Esophagus mucosa (tissue), 1 donor: ENCODE data around the gene SHH. TPM values are rescaled to one million over a fixed set of nuclear protein-coding genes. Genes with fewer than 3 reads are reported as not detected.
"Not testable (repeated sequence)": the region's sequence is repeated elsewhere in the genome, so short reads cannot be mapped to it uniquely, and the experiment has no call there.

Experiments used
- ATAC-seq: fragments of 200-7000 bp; cut with Tn5 transposase; one replicate; pipeline ENCODE4 v1.9.1; 2020
- total RNA-seq: library from RNA; stranded (reverse); gene quantifications from one replicate; pipeline ENCODE4 v1.2.4, GENCODE V29; 2023
- donor health status: DM: yes; HTN: yes; CAD: no.

SHH gene
- total RNA-seq, 1 donor from 2014 or later = not detected

DNA sequence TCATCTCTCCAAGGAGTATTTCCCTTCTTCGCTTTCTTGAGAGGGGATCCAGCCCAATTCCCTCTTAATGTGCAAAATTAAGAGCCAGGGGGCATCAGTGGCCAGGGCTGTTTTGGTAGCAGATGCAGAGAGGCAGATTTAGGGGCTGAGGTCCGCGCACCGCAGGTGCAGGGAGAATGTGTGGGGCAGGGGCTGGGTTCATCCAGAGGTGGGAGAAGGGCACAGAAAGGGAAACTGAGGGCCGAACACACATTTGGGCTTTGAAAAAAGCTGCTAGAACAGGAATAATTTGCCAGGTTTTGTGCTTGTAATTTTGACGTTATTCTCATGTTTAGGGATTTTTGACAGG lies 6.5 kb upstream of the SHH start:
- ATAC-seq = no peak

DNA sequence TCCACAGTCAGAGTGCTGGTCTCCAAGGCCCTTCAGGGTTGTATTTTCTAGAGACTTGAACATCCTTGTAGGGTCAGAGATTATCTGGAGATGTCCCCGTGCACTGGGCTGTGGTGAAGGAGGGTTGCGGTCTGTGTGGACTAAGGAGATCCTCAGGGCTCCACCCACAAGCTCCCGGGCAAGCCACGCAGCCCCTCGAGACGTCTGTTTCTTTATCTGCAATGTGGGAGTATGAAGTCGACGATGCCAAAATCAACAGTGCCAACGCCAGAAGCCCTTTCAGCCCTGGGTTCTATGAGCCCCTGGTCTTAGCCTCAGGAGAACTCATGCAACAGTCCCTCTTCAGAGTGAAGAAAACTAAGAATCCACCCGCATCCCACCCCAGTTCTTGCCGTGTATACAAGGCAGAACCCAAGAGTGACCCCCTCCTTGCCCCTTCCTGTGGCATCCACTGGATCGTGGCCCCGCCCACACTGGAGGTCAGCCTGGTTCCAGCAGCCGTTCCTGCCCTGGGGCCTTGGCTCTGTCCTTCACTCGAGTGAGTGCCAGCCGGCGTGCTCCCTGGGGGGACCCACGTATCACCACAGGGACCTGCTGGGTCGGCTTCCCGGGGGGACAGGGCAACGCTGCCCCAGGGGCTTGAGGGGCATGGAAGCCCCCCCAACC lies 6.0 kb upstream of the SHH start:
- ATAC-seq = no peak

DNA sequence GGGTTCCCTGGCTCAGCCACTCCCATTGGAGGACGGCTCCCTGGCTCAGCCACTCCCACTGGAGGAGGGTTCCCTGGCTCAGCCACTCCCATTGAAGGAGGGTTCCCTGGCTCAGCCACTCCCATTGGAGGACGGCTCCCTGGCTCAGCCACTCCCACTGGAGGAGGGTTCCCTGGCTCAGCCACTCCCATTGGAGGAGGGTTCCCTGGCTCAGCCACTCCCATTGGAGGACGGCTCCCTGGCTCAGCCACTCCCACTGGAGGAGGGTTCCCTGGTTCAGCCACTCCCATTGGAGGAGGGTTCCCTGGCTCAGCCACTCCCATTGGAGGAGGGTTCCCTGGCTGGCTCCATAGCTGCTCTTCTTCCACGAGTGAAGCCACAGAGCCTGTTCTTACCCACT lies 5.3 kb upstream of the SHH start:
- not testable (repeated sequence) for ATAC-seq

DNA sequence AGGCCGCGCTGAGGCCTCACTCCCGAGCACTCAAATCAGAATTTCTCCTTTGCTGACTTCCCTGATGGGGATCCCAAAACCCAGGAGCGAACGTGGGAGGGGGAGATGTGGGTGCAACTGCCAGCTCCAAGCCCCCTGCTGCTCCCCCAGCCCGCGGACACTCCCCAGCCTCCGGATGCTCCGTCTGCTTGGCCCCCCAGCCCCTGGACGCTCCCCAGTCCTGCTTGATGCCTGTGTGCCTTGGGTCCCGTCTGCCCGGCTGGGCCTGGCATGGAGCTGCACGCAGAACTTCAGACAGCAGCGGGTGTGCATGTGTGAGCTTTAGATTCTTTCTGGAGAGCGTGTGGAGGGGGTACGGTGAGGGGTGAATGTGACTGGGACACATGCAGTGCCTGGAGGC lies 4.7 kb upstream of the SHH start:
- ATAC-seq = no peak

DNA sequence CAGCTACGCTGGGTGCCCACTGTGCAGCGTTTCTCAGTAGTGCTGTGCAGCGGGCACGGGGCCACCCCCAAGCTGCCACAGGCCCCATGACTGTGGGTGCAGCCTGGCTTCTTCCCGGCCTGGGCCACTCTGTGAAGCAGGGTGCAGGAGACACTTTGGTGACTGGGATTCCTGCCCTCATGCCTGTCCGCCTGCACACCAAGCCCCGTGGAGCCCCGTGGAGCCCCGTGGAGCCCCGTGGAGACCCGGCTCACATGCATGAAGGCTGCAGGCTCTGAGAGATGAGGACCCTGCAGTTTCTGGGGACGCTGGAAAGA lies 3.9 kb upstream of the SHH start:
- no peak for ATAC-seq

DNA sequence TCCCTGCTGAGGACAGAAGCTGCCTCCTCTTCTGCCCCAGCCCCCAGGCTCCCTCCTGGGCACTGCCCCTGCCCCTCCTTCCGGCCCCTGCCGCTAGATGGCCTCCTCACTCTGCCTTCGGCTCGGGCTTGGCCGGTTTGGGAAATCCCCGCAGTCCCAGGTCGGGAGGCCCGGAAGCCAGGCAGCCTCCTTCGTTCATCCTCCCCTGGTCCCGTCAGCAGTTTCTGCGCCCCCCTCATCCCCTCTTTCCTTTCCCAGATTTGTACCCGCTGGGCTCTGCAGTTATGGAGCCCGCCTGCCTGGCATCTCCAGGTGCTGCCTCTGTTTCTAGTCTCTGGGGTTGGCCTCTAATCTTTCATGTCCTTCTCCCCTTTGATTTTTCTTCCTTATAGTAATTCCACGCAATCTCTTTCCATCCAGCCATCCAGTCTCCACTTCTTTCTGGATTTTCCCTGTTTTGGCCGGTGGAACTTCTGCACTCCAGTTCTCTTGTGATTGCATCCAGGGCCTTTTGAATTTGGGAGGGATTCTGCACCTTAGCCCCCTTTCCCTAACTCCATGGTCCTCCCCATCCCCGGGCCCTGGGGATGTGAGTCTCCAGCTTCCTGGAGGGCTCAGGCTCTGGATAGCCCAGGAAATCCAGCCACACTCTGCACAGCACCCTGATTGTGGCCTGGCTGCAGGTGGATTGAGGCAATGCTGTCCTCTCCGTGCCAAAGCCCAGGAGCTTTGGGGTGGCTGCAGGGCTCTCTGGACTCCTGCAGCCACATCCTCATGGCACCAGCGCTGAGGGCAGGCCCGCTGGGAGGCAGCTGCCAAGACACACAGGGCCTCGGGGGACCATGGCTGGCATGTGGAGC lies 3.3 kb upstream of the SHH start:
- peak; percentile 82 for ATAC-seq

DNA sequence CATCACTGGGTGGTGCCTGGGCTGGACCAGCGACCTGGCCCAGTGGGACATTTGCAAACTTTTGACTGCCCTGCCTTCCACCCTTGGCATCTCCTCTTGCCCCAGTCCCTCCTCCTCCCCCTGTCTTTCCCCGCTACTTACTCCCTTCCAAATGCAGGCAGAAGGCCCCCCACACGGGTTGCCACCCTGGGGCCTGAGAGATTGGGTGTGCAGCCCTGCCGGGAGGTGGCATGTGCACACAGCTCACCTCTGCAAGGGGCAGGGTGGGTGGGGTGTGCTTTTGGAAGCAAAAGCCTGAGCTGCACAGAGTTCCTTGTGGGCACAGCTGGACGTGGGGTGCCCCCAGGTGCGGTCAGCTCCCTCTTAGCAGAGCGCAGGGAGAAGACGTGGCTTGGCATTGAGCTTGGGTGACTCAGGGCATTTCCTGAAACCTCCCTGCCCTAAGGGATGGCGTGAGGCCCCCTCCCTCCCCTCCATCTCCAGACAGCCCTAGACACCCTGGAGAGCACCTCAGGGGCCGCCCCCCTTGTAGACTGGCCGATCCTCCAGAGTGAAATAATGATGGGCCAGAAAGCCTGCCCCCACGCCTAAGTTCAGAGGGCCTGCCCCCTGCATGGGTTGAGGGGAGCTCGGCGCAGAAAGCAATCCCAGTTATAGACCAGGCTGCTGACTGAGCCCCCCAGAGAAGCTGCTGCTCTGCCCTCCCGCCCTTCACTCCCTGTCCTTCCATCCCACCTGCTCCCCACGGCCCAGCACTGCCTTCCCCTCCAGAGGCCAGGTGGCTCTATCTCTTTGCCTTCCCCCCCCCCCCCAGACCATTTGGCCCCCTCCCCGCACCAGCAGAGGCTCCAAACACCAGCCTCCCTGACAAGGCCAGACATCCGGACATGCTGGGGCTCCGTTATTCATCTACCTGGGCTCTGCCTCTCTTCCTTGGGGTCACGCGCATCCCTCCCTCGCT lies 2.3 kb upstream of the SHH start:
- no peak for ATAC-seq

DNA sequence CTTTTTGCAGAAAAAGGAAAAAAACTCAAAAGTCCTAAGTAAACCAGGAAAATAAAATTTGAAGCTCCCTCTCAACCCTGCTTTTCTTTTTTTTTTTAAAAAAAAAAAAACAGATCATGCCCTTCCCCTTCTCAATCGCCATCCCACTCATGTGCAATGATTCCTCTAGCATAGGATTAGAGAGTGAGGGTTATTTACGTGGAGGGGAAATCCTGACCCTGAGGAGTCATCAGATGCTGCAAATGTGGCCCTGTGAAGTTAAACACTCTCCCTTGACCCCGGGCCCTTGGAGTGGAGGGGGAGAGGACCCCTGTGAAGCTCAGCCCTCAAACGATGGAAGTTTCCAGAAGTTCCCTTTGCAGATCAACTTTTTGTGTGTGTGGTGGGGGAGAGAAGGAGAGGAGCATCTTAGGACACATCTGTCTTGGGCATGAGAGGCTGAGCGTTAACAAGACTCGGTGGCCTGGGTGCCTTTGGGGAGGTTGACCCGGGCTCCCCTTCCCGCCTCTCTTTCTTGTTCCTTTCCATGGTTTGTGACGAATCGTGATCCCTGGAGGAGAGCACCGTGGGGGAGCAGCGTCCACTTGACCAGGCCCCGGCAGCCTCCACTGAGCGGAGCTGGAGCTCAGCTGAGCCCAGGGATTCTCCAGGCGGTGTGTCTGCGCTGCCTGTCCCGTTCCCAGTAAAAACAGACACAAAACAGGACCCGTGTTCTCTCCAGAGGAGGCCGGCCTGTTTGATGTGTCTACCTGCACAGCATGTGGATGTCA lies 1.5 kb upstream of the SHH start:
- ATAC-seq = no peak

GRCh38 chr7:155813125-155813524 lies 862 bp upstream of the SHH start:
- no peak for ATAC-seq

DNA sequence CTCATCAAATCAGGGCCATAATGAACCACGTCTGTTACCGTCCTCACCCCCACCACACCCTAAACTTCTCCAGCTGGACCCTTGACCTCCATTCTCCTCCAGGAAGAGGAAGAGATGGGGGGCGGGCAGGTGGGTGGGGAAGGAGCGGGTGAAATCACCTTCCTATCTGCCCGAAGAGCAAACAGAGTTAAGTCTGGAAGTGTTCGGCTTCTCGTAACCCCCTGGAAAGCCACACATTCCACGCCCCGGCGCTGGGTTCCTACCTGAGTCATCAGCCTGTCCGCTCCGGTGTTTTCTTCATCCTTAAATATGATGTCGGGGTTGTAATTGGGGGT lies 736 bp downstream of the SHH start:
- ATAC-seq = no peak

DNA sequence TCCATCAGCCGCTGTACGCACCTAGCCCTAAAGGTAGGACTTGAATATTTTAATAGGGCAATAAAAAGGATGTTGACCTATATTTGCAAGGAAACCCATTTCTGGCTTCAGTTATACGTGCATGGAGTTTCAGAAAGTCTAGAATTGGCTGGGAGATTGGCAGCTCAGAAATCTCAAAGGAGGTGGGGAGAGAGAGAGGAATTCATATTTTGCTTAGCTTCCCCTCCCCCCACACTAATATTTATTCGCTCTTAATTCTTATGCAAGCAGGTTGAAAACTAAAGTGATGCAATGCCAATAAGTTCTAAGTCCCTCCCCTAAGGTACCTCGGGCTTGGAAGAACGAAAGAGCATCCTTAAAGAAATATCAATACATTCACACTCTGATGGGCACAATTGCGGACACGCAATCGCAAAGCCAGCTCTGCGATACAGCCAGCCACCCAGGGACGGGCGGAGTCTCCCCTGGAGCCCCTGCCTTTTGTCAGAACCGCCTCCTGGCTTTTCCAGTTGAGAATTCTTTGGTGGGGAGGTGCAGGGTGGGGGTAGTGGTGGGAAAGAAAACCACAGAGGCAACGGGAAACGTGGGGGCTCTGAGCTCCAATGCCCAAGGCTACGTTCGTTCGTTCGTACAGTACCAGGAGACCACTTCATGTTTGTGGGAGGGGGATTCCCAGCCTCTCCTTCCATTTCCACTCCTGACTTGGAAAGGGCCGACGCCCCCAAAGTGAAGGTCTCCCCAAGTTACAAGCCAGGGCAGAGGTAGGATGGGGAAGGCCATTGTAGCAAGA lies 1.3 kb downstream of the SHH start:
- ATAC-seq = no peak

DNA sequence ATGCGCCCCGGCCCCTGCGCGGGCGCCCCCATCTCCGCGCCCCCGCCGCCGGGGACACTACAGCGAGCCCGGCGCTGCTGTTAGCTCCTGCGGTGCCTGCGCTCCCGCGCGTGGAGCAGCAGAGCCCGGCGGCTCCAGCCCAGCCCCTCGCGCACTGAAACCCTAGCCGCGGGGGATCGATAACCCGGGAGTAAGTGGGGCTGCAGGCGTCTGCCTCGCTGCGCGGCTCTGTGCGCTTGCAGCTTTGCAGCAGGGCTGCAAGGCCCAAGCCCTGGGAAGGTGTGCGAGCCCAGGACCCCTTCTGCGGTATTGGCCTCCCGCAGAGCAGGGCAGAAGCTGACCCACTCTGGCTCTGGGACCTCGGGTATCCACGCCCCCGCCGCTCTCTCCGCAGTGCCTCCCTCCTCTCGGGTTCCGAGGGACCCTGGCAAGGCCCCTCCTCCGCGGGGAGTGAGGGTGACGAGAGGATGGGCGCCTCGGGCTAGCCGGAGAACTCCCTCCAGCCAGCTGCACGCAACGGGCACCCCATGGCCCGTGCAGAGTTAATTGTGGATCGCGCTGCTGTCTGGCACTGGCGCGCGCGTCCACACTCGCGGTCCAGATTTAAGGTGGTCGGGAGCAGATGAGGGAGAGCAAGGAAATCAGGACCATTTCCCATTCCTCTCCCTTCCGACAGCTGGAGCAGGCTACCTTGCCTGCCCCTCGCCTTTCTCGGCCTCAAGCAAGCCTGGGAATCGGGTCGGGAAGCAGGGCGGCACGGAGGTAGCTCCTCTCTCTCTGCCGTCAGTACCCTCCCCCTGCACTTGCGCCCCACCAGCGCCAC lies 2.1 kb downstream of the SHH start:
- no peak for ATAC-seq

DNA sequence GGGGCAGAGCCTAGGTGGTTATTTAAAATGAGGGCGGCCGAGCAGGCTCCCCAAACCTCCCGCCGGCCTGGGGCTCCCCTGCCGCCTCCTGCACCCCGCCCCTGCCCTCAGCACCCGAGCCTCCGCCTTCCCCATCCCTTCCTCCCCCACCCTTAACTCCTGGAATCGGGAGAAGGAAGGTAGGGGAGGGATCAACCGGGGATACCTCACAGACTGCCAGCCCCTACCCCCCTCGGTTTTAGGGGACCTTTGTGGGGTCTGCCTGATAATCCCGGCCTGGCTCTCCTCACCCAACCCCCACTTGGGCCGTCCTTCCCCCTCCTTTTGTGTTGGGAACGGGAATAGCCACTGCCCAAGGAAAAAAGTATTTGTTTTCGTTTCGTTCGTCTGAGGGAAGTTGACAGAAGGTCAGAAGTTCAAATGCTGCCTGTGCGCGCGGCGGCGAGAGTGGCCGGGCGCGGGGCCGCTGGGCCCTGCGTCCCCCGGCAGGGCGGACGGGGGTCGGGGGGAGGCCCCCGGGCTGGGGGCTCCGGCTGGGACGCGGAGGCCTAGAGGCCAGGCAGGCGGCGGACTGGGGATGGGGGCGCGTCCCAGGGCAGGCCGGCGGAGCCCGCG lies 2.8 kb downstream of the SHH start:
- no peak for ATAC-seq

DNA sequence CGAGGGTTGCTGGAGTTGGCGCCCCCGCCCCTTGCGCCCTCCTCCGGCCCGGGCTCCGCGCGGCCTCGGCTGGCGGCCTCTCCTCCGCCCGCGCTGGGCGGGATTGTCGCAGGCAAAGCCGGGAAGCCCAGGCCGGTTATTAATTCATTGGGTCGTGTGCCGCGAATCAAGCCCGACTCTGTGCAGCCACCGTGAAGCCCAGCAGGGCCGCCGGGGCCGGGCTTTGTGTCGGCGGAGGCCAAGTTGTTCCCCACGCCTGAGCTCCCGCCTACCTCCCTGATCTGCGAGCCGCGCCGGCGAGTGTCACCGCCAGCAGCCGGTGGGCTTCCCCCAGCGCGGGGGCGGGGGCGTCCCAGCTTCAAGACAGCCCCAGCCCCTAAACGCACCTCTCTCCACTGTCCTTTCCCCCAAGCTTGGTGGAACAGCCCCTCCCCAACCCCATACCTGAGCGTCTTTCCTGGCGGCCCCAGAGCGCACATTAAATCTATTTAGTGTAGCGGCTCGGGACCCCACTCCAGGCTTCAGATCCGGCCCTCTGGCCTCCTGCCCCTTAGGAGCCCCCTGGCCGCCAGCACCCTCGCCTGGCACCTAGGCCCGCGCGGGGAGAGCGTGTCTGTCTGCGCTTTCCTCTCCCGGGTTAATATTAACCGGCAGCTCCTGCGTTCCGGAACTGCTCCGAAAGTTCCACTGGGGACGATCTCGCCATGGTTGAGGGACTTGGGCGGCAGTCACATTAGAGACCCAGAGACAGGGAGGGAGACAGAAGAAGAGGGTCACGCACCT lies 3.5 kb downstream of the SHH start:
- no peak for ATAC-seq

GRCh38 chr7:155807789-155808548 lies 4.3 kb downstream of the SHH start:
- no peak for ATAC-seq

GRCh38 chr7:155807065-155807671 lies 5.1 kb downstream of the SHH start:
- no peak for ATAC-seq

DNA sequence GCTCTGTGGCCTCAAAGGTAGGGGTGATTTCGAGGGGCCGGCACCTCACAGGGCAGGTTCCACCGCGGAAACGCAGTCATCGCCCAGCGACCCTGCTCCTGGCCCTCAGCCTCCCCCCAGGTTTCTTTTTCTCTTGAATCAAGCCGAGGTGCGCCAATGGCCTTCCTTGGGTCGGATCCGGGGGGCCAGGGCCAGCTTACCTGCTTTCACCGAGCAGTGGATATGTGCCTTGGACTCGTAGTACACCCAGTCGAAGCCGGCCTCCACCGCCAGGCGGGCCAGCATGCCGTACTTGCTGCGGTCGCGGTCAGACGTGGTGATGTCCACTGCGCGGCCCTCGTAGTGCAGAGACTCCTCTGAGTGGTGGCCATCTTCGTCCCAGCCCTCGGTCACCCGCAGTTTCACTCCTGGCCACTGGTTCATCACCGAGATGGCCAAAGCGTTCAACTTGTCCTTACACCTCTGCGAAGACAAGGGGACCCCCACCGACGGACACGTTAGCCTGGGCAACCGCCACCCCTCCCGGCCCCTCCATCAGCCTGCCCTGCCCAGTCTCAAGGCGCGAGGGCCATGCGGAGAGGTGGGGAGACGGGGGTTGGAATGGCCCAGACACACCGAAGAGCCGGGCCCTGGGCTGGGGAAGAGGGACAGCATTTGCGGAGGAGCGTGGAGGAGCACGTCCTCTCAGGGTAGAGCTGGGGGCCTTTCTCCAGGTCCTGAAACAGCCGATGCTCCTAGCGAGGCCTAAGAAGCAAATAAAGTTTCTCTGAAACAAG lies 6.0 kb downstream of the SHH start:
- no peak for ATAC-seq

GRCh38 chr7:155805826-155806095 lies 6.5 kb downstream of the SHH start:
- no peak for ATAC-seq
